Umbilical cord (tissue), 2 donors: ENCODE measurements around the gene SCMH1. TPM values are rescaled to one million over a fixed set of nuclear protein-coding genes. Genes with fewer than 3 reads are reported as not detected.

Experiments used
- DNase-seq: peaks from one replicate; pipeline ENCODE4 v3.0.0-alpha.2; 2015; ENCODE audit warnings: low spot score
- total RNA-seq: library from RNA; depleted of rRNA; stranded (reverse); fragments of >200 nt; gene quantifications from one replicate; pipeline ENCODE4 v1.2.3, GENCODE V29; 2014; ENCODE audit warnings: low replicate concordance; ENCODE audit not compliant: insufficient read depth

The SCMH1 gene
- total RNA-seq, 1 donor from 2014 or later = 120 TPM

GRCh38 chr1:40977716-40978115 lies 264.4 kb downstream of the SCMH1 start:
- DNase-seq = no peak

Other genes starting within 250 kb of the SCMH1 start
- 1.9 TPM for gene SLFNL1, start 220.6 kb downstream of the SCMH1 start, total RNA-seq
- 0.24 TPM for gene FOXO6, start 119.1 kb upstream of the SCMH1 start, total RNA-seq
- 4.6 TPM for gene EDN2, start 242.4 kb upstream of the SCMH1 start, total RNA-seq